Measurements from ENCODE around the gene ZMYM2. TPM values are rescaled to one million over a fixed set of nuclear protein-coding genes. Genes with fewer than 3 reads are reported as not detected.

The ZMYM2 gene
- total and polyA plus RNA-seq, 7 donors: 10.4 to 70.3 (median 64.6) TPM

DNA sequence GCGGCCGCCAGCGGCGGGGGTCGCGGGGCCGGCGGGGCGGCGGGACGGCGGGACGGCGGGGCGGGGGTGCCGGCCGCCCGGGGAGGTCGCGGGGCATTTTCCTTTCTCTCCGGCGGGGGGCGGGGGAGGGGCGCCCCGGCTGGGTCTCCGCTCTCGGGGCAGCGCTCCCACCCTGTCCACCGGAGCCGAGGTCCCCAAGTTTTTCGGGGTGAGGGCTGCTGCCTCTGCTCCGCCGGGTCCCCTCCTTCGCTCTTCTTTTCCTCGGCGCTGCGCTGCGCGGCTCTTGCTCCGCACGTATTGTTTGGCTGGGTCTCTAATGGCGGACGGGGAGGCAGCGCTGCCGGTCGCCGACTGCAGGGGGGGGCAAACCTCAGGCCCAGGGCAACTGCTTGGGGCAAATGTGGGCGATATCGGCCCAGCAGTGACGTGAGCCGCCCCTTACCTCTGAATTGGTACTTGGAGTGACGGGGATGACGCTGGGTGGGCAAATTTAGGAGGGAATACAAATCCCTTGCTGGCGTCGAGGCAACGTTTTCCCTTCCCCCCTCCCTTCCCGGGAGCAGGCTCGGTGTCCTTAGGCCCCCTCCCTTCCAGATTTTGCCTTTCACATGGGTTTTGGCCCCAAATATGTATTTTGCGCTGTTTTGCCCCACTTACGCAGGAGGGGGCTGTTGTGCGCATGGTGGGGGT, 759 bp downstream of the ZMYM2 start:
- intact Hi-C loops (cut with DNase I): loop anchor here (5.0 to 10.0 kb wide), 4 partner anchors 112 to 324 kb away; partner anchors contain the start of genes MPHOSPH8 and PSPC1
- TF ChIP-seq, protein P1, sequence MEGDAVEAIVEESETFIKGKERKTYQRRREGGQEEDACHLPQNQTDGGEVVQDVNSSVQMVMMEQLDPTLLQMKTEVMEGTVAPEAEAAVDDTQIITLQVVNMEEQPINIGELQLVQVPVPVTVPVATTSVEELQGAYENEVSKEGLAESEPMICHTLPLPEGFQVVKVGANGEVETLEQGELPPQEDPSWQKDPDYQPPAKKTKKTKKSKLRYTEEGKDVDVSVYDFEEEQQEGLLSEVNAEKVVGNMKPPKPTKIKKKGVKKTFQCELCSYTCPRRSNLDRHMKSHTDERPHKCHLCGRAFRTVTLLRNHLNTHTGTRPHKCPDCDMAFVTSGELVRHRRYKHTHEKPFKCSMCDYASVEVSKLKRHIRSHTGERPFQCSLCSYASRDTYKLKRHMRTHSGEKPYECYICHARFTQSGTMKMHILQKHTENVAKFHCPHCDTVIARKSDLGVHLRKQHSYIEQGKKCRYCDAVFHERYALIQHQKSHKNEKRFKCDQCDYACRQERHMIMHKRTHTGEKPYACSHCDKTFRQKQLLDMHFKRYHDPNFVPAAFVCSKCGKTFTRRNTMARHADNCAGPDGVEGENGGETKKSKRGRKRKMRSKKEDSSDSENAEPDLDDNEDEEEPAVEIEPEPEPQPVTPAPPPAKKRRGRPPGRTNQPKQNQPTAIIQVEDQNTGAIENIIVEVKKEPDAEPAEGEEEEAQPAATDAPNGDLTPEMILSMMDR (IDR thresholded peaks at IDR 0.05): peak in 1 of 4 experiments; percentile 31
- TF ChIP-seq EP300 (IDR thresholded peaks at IDR 0.05) (no peak), POLR2AphosphoS5 (IDR thresholded peaks at IDR 0.05) (peak in 3 of 4 donors; percentile 3 to 20 (median 7))
- Histone ChIP-seq H3K27ac (peak overlapping the region; percentile 98 to 100 (median 100)), H3K4me3 (peak overlapping the region; percentile 86 to 90 (median 88)), H3K9me3 (no peaks in the 10 kb centered on the region), H3K36me3 (no peaks in the 10 kb centered on the region), H3K4me1 (peaks cover 0 to 43% (median 41%) of the 10 kb centered on the region in 4 donors), H3K27me3 (no peaks in the 10 kb centered on the region)
- peak; percentile 77 for DNase-seq
- WGBS, 2 donors: 1% methylated on average over 61 of the region's 61 CpGs

DNA sequence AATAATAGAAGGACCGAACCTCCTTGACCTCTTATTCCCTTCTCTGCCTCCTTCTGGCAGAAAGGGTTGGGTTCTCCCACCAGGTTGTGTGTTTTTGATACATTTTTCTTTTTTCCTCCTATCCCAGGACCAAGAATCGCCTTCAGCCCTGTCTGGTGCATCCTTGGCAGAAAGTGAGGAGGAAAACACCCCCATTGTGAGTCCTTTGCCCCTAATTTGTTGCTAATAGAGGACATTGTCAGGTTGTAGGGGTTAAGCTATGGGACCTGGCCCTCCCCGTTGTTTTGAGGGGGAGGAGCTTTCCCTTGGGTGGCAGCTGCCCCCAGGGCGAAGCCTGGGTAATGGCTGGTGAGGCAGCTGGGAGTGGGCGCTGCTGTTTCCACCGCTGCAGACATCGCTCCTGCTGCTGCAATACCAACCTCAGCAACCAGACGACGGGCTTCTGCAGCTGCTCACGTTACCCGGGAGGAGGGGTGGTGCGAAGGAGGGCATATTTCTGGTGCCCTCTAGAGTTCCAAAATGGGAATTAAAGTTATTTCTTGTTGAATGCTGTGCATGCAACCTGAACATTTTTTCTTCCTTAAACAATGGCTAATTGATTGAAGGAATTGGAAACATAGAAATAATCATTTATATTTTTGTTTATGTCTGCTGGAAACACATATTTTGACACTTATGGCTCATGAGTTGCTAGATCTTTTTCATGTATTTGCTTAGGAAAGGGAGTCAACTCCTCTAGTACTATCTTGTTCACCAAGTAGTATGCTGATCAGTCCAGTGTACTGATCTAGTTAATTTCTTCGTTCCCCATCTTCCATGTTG, 1.5 kb downstream of the ZMYM2 start:
- Histone ChIP-seq H3K27me3 (no peaks in the 10 kb centered on the region), H3K4me3 (peak overlapping the region; percentile 86 to 90 (median 88)), H3K9me3 (no peaks in the 10 kb centered on the region), H3K4me1 (peaks cover 0 to 46% (median 44%) of the 10 kb centered on the region in 4 donors), H3K27ac (peak overlapping the region; percentile 98 to 100 (median 100)), H3K36me3 (no peaks in the 10 kb centered on the region)
- intact Hi-C loops (cut with DNase I): loop anchor here (5.0 to 10.0 kb wide), 6 partner anchors 33 to 325 kb away; partner anchors contain the start of genes GJA3, MPHOSPH8 and PSPC1
- peak; percentile 57 to 89 (median 74) for TF ChIP-seq POLR2AphosphoS5 (IDR thresholded peaks at IDR 0.05)
- no peak for TF ChIP-seq EP300 (IDR thresholded peaks at IDR 0.05)
- TF ChIP-seq POLR2A (IDR thresholded peaks at IDR 0.05): peak; percentile 41 to 47
- TF ChIP-seq, protein P1 (IDR thresholded peaks at IDR 0.05): peak; percentile 84 to 96 (median 95)
- 0 to 2% methylated on average over 13 of the region's 13 CpGs for WGBS, 2 donors
- peak; percentile 93 for DNase-seq

DNA sequence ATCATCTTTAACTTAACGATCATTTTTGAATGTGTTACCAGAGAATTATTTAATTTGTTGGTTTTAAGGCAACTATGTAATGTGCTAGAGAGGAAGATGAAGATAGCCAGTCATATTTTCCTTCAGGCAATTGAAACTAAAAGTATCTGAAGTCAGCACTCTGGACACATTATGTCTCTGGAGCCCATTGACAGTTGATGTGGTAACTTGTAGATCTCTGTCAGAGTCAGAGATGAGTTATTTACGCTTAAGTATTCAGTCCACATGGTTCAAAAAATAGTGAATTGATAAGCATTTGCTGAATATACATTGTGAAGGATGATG, 2.1 kb downstream of the ZMYM2 start:
- Histone ChIP-seq H3K27ac (peak overlapping the region in 3 of 4 donors; percentile 98 to 100 (median 100)), H3K4me1 (peaks cover 0 to 51% (median 44%) of the 10 kb centered on the region in 4 donors)
- 39 to 62% methylated on average over 2 of the region's 2 CpGs for WGBS, 2 donors

DNA sequence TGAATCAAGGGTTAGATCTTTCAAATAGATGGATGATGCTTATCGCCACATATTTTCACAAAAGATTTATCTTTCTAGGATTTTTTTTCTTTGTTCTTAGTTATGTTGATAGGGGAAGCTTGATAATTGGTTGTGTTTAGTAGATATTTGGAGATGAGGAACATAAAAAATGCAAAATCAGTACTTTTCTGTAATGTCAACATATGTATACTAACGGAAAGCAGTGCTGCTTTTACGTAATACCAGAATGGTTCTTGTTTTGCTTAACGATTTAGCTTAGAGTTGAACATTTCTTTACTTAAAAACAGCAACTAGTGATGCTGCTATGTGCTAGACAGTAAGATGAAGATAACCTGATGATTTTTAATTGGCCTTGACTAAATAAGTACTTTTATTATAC, 3.0 kb downstream of the ZMYM2 start:
- H3K27ac ChIP-seq: peak overlapping the region in 3 of 4 donors; percentile 1 to 100 (median 31)
- no peak overlapping the region for H3K4me3 ChIP-seq
- H3K27me3 ChIP-seq: no peaks in the 10 kb centered on the region
- H3K36me3 ChIP-seq: peaks cover 0 to 8% (median 2%) of the 10 kb centered on the region in 4 donors
- intact Hi-C loops (cut with DNase I): loop anchor here (5.0 to 10.0 kb wide), 2 partner anchors 34 to 203 kb away; partner anchors contain the start of gene GJA3
- peaks cover 0 to 51% (median 44%) of the 10 kb centered on the region in 4 donors for H3K4me1 ChIP-seq
- H3K9me3 ChIP-seq: no peaks in the 10 kb centered on the region
- no peak for DNase-seq
- 64 to 69% methylated on average over 4 of the region's 4 CpGs for WGBS, 2 donors
- TF ChIP-seq, protein P1 (IDR thresholded peaks at IDR 0.05): no peak
- TF ChIP-seq POLR2A (IDR thresholded peaks at IDR 0.05) (no peak), POLR2AphosphoS5 (IDR thresholded peaks at IDR 0.05) (no peak), EP300 (IDR thresholded peaks at IDR 0.05) (no peak)

More for the DNA sequence above, 2.1 kb downstream of the ZMYM2 start:
- no peaks in the 10 kb centered on the region for H3K9me3 ChIP-seq
- DNase-seq: no peak
- TF ChIP-seq, protein P1 (IDR thresholded peaks at IDR 0.05): no peak
- TF ChIP-seq POLR2AphosphoS5 (IDR thresholded peaks at IDR 0.05) (no peak), POLR2A (IDR thresholded peaks at IDR 0.05) (no peak), EP300 (IDR thresholded peaks at IDR 0.05) (no peak)
- peak overlapping the region in 2 of 4 donors; percentile 86 to 89 for H3K4me3 ChIP-seq
- H3K27me3 ChIP-seq: no peaks in the 10 kb centered on the region
- H3K36me3 ChIP-seq: no peaks in the 10 kb centered on the region
- intact Hi-C loops (cut with DNase I): loop anchor here (5.0 to 10.0 kb wide), 2 partner anchors 33 to 204 kb away; partner anchors contain the start of gene GJA3
